Activated CD4-positive, alpha-beta memory T cell treated with anti-CD3 and anti-CD28 coated beads, Interleukin-2, amount 10 ng/mL, durations not matched to agents 7 days and 5 days (primary cell): ENCODE results near the gene C19orf81. TPM values are rescaled to one million over a fixed set of nuclear protein-coding genes. Genes with fewer than 3 reads are reported as not detected.

Experiments used
- CTCF ChIA-PET: fragments of 350-600 bp; sonication (Branson Sonifier 250); formaldehyde crosslinking; loops from one replicate; lab custom pipeline; 2021; ENCODE audit warnings: antibody characterized with exemption, inconsistent platforms; lab: Charles Lee
- POLR2A ChIA-PET: fragments of 350-600 bp; sonication (Branson Sonifier 250); formaldehyde crosslinking; loops from one replicate; lab custom pipeline; 2021; ENCODE audit warnings: antibody characterized with exemption; lab: Charles Lee
- DNase-seq: peaks from one replicate; pipeline ENCODE4 v3.0.0-alpha.2; 2020
- H3K27ac Mint-ChIP-seq: one replicate; pipeline ENCODE4 v1.8.0; 2021; ENCODE audit warnings: mild to moderate bottlenecking, mixed read lengths
- H3K27me3 Mint-ChIP-seq: one replicate; pipeline ENCODE4 v1.8.0; 2021; ENCODE audit warnings: mixed read lengths
- H3K36me3 Mint-ChIP-seq: one replicate; pipeline ENCODE4 v1.8.0; 2021; ENCODE audit warnings: low read depth, mixed read lengths
- H3K4me1 Mint-ChIP-seq: one replicate; pipeline ENCODE4 v1.8.0; 2021; ENCODE audit warnings: mixed read lengths
- H3K4me3 Mint-ChIP-seq: one replicate; pipeline ENCODE4 v1.8.0; 2021; ENCODE audit warnings: mild to moderate bottlenecking, mixed read lengths
- H3K9me3 Mint-ChIP-seq: one replicate; pipeline ENCODE4 v1.8.0; 2021; ENCODE audit warnings: mixed read lengths
- total RNA-seq, 2 experiments: library from RNA; stranded (reverse); gene quantifications; one replicate each; pipeline ENCODE4 v1.2.3, GENCODE V29; 2021

The C19orf81 gene
- total RNA-seq, 2 experiments from 2014 or later = not detected

DNA sequence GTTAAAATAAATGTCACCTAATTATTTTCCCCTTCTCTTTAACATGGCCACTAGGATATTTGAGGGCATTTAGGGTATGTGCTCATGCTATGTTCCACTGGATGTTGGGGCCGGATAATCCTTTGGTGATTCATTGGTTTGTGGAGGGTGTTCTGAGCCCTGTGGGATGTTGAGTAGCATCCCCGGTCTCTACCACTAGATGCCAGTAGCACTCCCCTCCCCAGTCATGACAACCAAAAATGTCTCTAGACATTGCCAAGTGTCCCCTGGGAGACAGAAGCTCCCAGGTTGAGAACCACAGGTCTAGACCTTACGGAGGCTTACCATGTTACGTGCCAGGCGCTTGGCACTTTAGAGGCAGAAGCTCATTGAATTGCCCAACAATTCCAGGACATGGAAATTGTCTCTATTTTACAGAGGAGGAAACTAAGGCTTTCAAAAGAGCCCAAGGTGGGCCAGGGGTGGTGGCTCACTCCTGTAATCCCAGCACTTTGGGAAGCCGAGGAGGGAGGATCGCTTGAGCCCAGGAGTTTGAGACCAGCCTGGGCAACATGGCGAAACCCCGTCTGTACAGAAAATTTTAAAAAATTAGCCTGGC, 56.3 kb downstream of the C19orf81 start:
- H3K9me3 Mint-ChIP-seq = no peaks in the 10 kb centered on the region
- H3K27ac Mint-ChIP-seq = no peak overlapping the region
- POLR2A ChIA-PET = no interaction called here
- no peak overlapping the region for H3K4me3 Mint-ChIP-seq
- CTCF ChIA-PET = interaction anchor here (1.0 to 1.2 kb wide), 3 partner anchors 11 to 74 kb away, joined by 3 read pairs; no protein-coding TSS in a partner anchor
- peaks cover 10% of the 10 kb centered on the region for H3K27me3 Mint-ChIP-seq
- peaks cover 2% of the 10 kb centered on the region for H3K4me1 Mint-ChIP-seq
- H3K36me3 Mint-ChIP-seq = no peaks in the 10 kb centered on the region
- DNase-seq = peak; percentile 33

DNA sequence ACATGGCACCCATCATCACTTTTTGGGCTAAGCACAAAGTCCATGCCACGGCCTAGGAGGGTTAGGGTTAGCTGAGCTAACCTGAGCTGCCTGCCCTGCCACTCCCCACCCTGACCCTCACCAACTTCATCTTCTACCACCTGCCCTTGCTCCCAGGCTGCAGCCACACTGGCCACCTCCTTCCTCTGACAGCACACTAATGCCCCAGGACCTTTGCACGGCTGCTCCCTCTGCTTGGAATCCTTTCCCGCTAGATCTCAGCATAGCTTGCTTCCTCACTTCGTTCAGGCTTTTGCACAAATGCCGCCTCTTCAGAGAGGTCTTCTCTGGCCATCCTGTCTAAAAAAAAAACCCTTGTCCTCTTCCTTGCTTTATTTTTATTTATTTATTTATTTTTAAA, 57.1 kb downstream of the C19orf81 start:
- POLR2A ChIA-PET = no interaction called here
- no peak overlapping the region for H3K4me3 Mint-ChIP-seq
- peaks cover 10% of the 10 kb centered on the region for H3K27me3 Mint-ChIP-seq
- H3K4me1 Mint-ChIP-seq = peaks cover 2% of the 10 kb centered on the region
- DNase-seq = no peak
- no peaks in the 10 kb centered on the region for H3K36me3 Mint-ChIP-seq
- H3K9me3 Mint-ChIP-seq = no peaks in the 10 kb centered on the region
- no peak overlapping the region for H3K27ac Mint-ChIP-seq
- CTCF ChIA-PET = interaction anchor here (1.0 to 1.2 kb wide), 2 partner anchors 11 to 15 kb away, joined by 3 read pairs; no protein-coding TSS in a partner anchor

DNA sequence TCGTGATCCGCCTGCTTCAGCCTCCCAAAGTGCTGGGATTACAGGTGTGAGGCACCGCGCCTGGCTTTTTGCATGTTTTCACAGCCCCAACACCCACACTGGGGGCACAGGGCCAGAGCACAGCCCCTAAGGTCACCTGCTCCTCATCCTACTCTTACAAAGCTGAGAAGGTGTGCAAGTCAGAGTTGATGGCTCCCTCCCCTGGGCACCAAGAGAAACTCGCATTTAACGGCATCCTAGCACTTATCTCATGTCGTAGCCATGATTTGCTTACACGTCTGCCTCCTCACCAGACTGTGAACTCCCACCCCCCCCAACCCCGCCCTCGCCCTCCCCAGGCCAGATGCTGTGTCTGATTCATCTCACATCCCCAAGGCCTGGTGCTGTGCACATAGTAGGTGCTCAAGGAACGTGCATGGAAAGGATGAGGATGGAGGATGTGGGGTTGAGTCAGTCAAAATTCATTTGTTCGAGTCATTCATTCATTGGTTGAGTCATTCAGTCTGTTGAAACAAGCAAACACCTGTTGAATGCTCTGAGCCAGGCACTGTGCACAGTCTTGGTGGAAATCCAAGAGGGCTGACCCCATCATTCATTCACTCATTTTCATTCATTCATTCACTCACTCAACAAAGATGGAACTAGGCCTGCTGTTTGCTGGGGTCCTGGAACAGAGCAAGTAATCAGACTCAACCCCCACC, 59.1 kb downstream of the C19orf81 start:
- Mint-ChIP-seq H3K9me3 (no peaks in the 10 kb centered on the region), H3K4me3 (no peak overlapping the region), H3K27ac (no peak overlapping the region), H3K4me1 (peaks cover 4% of the 10 kb centered on the region), H3K36me3 (no peaks in the 10 kb centered on the region), H3K27me3 (peaks cover 15% of the 10 kb centered on the region)
- no peak for DNase-seq
- CTCF ChIA-PET = no interaction called here
- POLR2A ChIA-PET = no interaction called here

Other genes with a start within 250 kb of the C19orf81 start
- gene SPIB, start 230.5 kb upstream of the C19orf81 start, total RNA-seq = under 1 TPM in 1 of 2 experiments, not detected in 1; 0.18 TPM
- under 1 TPM; 0.28 to 0.33 TPM for gene MYBPC2, start 216.6 kb upstream of the C19orf81 start, total RNA-seq
- 10 to 100 TPM; 56.3 to 57.2 TPM for gene EMC10, start 172.9 kb upstream of the C19orf81 start, total RNA-seq
- gene GARIN5A, start 172.6 kb upstream of the C19orf81 start, total RNA-seq = under 1 TPM in 1 of 2 experiments, not detected in 1; 0.33 TPM
- 10 to 100 TPM; 44.7 to 51.4 TPM for gene JOSD2, start 138.3 kb upstream of the C19orf81 start, total RNA-seq
- gene ASPDH, start 135.5 kb upstream of the C19orf81 start, total RNA-seq = not detected
- not detected for gene LRRC4B, start 81.0 kb upstream of the C19orf81 start, total RNA-seq
- not detected for gene SYT3, start 9.6 kb upstream of the C19orf81 start, total RNA-seq
- gene SHANK1, start 70.4 kb downstream of the C19orf81 start, total RNA-seq = not detected
- under 1 TPM; 0.43 to 0.65 TPM for gene CLEC11A, start 73.9 kb downstream of the C19orf81 start, total RNA-seq
- gene GPR32, start 121.0 kb downstream of the C19orf81 start, total RNA-seq = not detected
- not detected for gene ACP4, start 141.0 kb downstream of the C19orf81 start, total RNA-seq
- 1 to 10 TPM; 2.2 to 2.6 TPM for gene KLK1, start 174.3 kb downstream of the C19orf81 start, total RNA-seq
- gene KLK15, start 184.1 kb downstream of the C19orf81 start, total RNA-seq = not detected
- not detected for gene KLK3, start 205.5 kb downstream of the C19orf81 start, total RNA-seq
- under 1 TPM in 1 of 2 experiments, not detected in 1; 0.35 TPM for gene KLK2, start 224.0 kb downstream of the C19orf81 start, total RNA-seq